Coronary artery (tissue), 2 donors: Measurements from ENCODE around the gene LRRFIP1.
A peak's percentile ranks its signal among the peaks of the same experiment; 100 is the strongest.
"Not testable (repeated sequence)": the region's sequence is repeated elsewhere in the genome, so short reads cannot be mapped to it uniquely, and the experiment has no call there.

ENCODE experiments used
- DNase-seq: peaks from one replicate; pipeline ENCODE4 v3.0.0-alpha.2; 2017; ENCODE audit warnings: low spot score
- H3K27ac ChIP-seq, 2 donors: fragments of 200-600 bp; sonication (generic); one replicate each; pipeline ENCODE4 v1.5.1; 2016 to 2019
- H3K4me3 ChIP-seq: fragments of 200-600 bp; sonication (generic); 2 replicates; pipeline ENCODE4 v1.5.1; 2016; ENCODE audit warnings: mild to moderate bottlenecking, moderate library complexity
- TF ChIP-seq, protein P1 (sequence below): fragments of 200-600 bp; sonication (generic); IDR thresholded peaks from one replicate; pipeline ENCODE4 v1.5.1; 2019; ENCODE audit warnings: antibody characterized with exemption

The LRRFIP1 gene

DNA sequence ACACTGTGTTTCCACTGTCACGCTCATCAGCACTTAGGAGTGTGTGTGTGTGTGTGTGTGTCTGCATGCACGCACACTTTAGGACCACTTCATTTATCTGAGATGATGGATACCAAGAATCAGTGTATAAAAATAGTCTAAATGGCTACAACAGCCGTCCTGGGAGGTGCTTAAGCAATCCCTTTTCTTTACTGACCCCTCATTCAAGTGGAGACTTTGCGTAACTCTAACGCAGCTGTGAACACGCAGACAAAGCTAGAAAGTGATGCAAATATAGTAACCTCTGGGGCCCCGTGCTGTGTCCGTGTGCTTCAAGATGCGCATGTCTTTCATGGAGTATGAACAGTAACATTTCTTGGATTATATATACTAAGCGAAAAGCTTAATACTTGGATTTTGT lies 130.8 kb downstream of the LRRFIP1 start:
- Histone ChIP-seq H3K4me3 (no peak overlapping the region), H3K27ac (no peak overlapping the region)
- DNase-seq: peak; percentile 5
- TF ChIP-seq, protein P1, sequence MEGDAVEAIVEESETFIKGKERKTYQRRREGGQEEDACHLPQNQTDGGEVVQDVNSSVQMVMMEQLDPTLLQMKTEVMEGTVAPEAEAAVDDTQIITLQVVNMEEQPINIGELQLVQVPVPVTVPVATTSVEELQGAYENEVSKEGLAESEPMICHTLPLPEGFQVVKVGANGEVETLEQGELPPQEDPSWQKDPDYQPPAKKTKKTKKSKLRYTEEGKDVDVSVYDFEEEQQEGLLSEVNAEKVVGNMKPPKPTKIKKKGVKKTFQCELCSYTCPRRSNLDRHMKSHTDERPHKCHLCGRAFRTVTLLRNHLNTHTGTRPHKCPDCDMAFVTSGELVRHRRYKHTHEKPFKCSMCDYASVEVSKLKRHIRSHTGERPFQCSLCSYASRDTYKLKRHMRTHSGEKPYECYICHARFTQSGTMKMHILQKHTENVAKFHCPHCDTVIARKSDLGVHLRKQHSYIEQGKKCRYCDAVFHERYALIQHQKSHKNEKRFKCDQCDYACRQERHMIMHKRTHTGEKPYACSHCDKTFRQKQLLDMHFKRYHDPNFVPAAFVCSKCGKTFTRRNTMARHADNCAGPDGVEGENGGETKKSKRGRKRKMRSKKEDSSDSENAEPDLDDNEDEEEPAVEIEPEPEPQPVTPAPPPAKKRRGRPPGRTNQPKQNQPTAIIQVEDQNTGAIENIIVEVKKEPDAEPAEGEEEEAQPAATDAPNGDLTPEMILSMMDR: no peak

DNA sequence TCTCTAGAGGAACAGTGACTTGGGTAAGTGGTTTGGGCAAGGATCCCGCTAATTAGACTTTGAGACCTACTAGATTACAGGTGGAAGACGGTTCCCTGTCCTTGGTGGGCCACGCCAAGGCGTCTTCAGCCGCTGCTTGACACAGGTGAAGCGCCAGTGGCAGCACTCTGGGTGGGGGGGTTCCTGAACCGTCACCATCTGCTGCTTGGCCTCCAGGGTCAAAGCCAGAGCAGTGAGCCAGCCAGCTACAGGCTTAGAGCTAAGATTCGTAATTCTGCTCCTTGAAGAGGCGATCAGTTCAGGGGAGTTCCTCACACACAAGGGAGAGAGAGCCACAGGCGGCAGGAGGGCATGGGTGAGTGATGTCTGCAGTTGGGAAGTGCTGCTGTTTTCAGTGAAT lies 131.8 kb downstream of the LRRFIP1 start:
- TF ChIP-seq, protein P1: no peak
- no peak overlapping the region for H3K4me3 ChIP-seq
- H3K27ac ChIP-seq: no peak overlapping the region
- peak; percentile 46 for DNase-seq

DNA sequence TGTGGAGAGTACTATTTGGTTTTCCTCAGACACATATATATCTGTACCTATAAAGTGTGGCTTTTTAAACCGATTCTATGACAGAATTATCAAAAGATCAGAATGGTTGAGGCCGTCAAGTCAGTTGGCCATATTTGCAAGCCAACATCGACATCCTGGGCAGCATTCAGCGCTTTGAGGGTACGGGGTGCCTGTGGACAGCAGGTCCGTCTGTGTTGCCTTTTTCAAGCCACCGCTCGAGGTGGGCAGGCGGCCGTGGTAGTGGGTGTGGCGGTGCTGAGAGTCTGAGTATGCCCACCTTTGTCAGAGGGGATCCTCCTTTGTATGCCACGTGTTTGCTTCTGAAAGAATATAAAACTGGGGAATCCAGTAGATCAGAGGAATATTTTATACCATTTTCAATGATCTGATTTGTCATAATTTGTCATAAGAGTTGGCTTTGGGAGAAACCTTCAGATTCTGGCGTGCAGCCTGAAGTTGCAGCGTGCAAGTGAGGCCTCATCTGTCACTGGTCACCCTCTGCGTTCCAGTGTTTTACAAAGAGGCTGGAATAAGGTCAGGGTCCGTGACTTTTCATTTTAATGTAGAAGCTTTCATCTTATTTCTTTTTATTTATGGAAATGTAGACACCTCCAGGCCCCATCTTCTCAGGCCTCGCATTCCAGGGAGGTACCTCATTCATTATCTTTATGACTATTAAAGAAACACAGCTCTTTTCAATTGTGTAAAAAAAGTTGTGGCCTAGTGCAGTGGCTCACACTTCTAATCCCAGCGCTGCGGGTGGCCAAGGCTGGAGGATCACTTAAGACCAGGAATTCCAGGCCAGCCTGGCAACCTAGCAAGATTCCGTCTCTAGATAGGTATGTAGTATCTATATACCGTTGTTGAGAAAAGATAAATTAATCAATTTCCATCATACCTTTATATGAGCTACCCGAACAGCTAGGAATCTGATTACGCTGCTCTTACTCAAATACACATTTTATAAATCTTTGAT lies 133.4 kb downstream of the LRRFIP1 start:
- TF ChIP-seq, protein P1: no peak
- no peak overlapping the region for H3K4me3 ChIP-seq
- peak; percentile 28 for DNase-seq
- H3K27ac ChIP-seq: no peak overlapping the region

DNA sequence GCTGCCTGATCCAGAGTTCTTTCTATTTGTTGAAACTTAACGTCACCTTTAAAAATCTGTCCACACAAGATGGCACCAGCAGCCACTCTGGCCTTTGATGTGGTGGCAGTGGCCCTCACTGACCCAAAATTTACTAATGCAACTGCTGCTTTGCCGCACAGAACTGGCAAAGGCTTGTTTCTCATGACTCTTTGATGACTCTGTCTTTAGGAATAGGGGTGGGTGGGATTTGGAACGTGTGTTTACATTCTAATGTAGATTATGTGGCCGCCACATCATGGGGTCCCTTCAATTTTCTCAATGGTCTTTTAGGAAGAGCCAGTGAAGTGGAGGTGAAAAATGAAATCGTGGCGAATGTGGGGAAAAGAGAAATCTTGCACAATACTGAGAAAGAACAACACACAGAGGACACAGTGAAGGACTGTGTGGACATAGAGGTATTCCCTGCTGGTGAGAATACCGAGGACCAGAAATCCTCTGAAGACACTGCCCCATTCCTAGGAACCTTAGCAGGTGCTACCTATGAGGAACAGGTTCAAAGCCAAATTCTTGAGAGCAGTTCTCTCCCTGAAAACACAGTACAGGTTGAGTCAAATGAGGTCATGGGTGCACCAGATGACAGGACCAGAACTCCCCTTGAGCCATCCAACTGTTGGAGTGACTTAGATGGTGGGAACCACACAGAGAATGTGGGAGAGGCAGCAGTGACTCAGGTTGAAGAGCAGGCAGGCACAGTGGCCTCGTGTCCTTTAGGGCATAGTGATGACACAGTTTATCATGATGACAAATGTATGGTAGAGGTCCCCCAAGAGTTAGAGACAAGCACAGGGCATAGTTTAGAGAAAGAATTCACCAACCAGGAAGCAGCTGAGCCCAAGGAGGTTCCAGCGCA lies 135.2 kb downstream of the LRRFIP1 start:
- not testable (repeated sequence) for DNase-seq

DNA sequence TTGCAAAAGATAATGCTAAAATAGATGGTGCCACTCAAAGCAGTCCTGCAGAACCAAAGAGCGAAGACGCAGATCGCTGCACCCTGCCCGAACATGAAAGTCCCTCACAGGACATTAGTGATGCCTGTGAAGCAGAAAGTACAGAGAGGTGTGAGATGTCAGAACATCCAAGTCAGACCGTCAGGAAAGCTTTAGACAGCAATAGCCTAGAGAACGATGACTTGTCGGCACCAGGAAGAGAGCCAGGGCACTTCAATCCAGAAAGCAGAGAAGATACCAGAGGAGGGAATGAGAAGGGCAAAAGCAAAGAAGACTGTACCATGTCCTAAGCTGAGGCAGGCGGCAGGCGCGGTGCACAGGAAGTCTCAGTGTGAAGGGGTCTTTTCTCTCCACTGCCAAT lies 136.4 kb downstream of the LRRFIP1 start:
- TF ChIP-seq, protein P1: no peak
- Histone ChIP-seq H3K4me3 (no peak overlapping the region), H3K27ac (no peak overlapping the region)
- no peak for DNase-seq

More for the DNA sequence above, 135.2 kb downstream of the LRRFIP1 start:
- H3K4me3 ChIP-seq, H3K27ac ChIP-seq: not testable (repeated sequence)

DNA sequence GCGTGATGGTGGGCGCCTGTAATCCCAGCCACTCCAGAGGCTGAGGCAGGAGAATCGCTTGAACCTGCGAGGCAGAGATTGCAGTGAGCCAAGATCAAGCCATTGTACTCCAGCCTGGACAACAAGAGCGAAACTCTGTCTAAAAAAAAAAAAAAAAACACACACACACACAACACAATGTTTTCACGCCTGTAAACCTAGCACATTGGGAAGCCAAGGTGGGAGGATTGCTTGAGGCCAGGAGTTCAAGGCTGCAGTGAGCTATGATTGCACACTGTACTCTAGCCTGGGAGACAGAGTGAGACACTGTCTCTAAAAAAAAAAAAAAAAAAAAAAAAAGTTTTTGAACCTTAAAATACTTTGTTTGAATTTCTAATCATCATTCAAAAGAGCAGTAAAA lies 137.7 kb downstream of the LRRFIP1 start:
- not testable (repeated sequence) for H3K4me3 ChIP-seq, H3K27ac ChIP-seq, DNase-seq

DNA sequence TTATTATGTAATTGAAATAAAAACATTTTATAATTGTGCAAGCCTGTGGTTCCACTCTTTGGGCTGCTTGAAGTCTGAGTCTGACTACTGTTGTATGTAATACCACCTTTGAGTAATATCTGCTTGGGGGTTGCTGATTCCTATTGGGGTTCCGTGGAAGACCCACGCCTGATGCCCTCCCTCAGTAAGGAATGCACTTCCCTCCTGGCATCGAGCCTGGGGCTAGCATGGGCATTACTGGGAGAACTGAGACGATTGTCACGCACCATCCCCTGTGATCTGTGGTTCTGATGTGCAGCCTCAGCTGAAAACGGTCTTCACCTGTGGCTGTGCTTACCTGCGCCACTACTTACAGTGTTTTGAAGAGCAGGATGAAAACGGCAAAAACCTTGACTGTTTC lies 138.5 kb downstream of the LRRFIP1 start:
- H3K27ac ChIP-seq: peak overlapping the region; percentile 65 to 68
- no peak for DNase-seq

More for the DNA sequence above, 138.5 kb downstream of the LRRFIP1 start:
- no peak overlapping the region for H3K4me3 ChIP-seq
- TF ChIP-seq, protein P1: no peak
